ENCODE data around the gene MPDZ.

Gene MPDZ

GRCh38 chr9:13279284-13280141, at the start of gene MPDZ:
Gene MPDZ, minus strand, starts transcription at chr9:13279692. Its CDS starts 29,377 bp downstream, at chr9:13250315.
- H3K27ac ChIP-seq = no peak within 1 kb of the TSS
- DNase-seq (ENCODE audit: low read depth, low spot score) = no peak

DNA sequence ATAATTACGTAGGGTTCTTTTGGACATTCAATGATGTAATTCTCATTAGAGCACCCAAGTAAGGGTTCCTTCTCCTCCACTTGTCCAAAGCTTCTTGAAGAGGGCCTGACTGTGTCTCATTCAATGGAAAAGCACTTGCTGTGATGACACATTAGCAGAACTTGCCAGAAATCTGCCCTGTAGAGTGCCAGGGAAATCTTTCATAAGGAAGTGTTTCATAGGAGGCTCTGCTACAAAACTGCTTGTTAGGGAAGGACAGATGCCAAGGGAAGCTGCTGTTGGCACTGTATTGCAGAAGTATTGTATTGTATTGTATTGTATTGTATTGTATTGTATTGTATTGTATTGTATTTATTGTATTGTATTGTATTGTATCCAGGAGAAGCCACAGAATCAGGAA, 45.5 kb upstream of the MPDZ start:
- H3K27ac ChIP-seq = no peak overlapping the region
- DNase-seq (ENCODE audit: low read depth, low spot score) = peak; percentile 14

DNA sequence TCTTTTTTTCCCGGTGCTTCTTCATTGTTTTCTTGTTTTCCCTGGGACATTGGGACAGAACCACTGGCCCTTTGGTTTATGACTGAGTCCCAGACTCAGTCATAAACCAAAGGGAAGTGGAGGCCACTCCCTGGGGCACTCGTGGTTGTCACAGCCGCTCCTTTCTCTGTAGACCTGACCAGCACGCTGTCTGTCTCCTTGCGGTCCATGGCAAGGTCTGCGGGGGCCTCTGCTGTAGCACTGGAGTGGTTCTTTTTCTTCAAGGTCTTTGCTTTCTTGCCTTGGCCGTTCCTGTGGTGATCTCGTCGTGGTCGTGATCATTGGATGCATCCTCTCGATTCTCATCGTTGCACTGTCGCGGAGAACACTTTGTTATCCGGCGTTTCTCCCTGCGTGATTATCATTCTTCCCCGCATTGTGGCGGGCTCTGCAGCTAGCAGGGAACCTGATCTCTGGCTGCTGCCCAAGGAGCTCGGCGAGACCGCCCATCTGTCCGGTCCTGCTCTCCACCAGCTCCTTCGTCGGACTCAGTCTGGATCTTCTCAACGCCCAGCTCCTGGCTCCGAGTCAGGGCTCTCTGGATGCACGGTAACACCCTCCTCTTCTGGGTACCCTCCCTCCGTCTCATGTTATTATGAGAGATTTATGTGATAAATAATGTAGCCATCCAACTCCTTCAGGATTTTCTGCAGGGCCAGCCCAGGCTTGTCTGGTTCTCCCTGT, 43.5 kb upstream of the MPDZ start:
- DNase-seq (ENCODE audit: low read depth, low spot score) = no peak

DNA sequence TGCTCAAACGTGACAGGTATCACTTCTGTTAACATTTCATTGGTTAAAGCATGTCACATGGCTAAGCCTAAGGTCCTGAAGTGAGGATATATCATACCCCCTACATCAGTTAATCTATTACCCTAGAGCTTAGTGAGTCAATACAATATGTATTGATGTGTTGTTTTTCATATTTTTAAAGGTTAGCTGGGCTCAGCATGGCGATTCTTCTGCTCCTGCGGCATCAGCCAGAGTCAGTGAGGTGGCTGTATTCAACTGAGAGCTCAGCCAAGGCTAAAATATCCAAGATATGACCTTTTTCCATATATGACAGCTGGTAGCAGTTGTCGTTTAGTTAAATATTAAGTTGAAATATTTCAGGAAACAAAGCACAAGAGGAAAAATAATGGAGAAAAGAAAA, 38.5 kb upstream of the MPDZ start:
- no peak overlapping the region for H3K27ac ChIP-seq
- DNase-seq (ENCODE audit: low read depth, low spot score) = no peak

More for the DNA sequence above, 43.5 kb upstream of the MPDZ start:
- no peak overlapping the region for H3K27ac ChIP-seq

- no peak overlapping the region for H3K27ac ChIP-seq
- DNase-seq (ENCODE audit: low read depth, low spot score) = no peak
These were observed 17.5 kb upstream of the MPDZ start for GRCh38 chr9:13296972-13297371.

- H3K27ac ChIP-seq = no peak overlapping the region
- DNase-seq (ENCODE audit: low read depth, low spot score) = no peak
These were observed 16.1 kb upstream of the MPDZ start for GRCh38 chr9:13295556-13295955.

- no peak overlapping the region for H3K27ac ChIP-seq
- DNase-seq (ENCODE audit: low read depth, low spot score) = no peak
These were observed 13.3 kb upstream of the MPDZ start for GRCh38 chr9:13292782-13293181.

DNA sequence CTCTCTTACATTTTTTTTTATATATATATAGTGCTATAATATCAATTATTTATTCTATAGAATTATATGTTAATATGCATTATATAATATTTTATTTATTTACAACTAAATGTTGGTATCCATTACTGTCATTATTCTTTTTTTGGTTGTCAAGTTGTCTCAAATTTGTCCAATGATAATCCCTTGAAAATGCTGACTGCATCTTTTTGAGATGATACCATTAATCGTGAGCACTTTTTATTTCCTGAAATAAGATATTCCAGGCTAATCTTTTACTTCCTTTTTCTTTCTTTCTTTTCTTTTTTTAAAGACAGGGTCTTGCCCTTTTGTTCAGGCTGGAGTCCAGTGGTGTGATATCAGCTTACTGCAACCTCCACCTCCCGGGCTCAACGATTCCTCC, 12.7 kb upstream of the MPDZ start:
- no peak overlapping the region for H3K27ac ChIP-seq
- DNase-seq (ENCODE audit: low read depth, low spot score) = no peak

GRCh38 chr9:13291718-13292117, 12.2 kb upstream of the MPDZ start:
- DNase-seq (ENCODE audit: low read depth, low spot score) = no peak
- no peak overlapping the region for H3K27ac ChIP-seq

DNA sequence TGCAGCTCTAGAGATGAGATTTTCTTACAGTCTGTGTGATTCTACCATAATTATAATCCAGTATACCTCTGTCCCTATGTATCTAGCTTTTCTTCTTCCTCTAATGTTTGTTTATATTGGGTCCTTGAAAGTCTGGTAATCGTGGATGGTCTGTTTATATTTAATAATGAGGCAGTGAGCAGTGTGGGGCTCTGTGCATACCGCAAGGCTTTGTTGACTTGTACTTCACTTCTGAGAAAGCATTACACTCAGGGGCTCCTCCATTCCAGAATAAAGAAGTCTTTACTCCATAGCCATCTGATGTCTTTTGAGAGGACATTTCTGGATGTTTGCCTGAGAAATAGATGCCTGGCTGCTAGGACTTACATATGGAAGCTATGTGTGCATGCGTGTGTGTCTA, 4.5 kb upstream of the MPDZ start:
- H3K27ac ChIP-seq = no peak overlapping the region
- no peak for DNase-seq (ENCODE audit: low read depth, low spot score)

- no peak for DNase-seq (ENCODE audit: low read depth, low spot score)
- no peak overlapping the region for H3K27ac ChIP-seq
These were observed 3.5 kb upstream of the MPDZ start for GRCh38 chr9:13282998-13283397.

GRCh38 chr9:13281356-13282016, 2.0 kb upstream of the MPDZ start:
- DNase-seq (ENCODE audit: low read depth, low spot score) = no peak
- no peak overlapping the region for H3K27ac ChIP-seq

- no peak for DNase-seq (ENCODE audit: low read depth, low spot score)
- no peak overlapping the region for H3K27ac ChIP-seq
These were observed 885 bp downstream of the MPDZ start for GRCh38 chr9:13278368-13279246.

DNA sequence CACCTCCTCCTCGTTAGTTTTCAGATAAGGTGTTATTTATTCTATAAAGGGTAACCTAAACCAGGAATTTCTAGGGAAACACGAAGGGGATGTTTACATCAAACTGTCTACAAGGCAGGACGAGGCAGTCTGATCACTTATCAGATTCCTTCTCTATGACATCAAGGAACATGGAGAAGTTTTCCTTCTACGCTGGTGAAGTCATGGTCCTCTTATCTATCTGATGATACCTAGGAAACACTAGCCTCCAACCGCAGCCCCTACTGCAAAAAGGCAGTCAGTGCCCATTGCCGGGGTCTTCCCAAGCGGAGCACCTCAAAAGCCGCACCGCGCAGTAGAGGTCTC, 1.5 kb downstream of the MPDZ start:
- H3K27ac ChIP-seq = no peak overlapping the region
- DNase-seq (ENCODE audit: low read depth, low spot score) = no peak

GRCh38 chr9:13274886-13275641, 4.4 kb downstream of the MPDZ start:
- DNase-seq (ENCODE audit: low read depth, low spot score) = no peak
- no peak overlapping the region for H3K27ac ChIP-seq

GRCh38 chr9:13270734-13271133, 8.8 kb downstream of the MPDZ start:
- DNase-seq (ENCODE audit: low read depth, low spot score) = no peak
- H3K27ac ChIP-seq = no peak overlapping the region

- DNase-seq (ENCODE audit: low read depth, low spot score) = no peak
- no peak overlapping the region for H3K27ac ChIP-seq
These were observed 9.7 kb downstream of the MPDZ start for GRCh38 chr9:13269589-13270452.

GRCh38 chr9:13268469-13268868, 11.0 kb downstream of the MPDZ start:
- DNase-seq (ENCODE audit: low read depth, low spot score) = no peak
- H3K27ac ChIP-seq = no peak overlapping the region

DNA sequence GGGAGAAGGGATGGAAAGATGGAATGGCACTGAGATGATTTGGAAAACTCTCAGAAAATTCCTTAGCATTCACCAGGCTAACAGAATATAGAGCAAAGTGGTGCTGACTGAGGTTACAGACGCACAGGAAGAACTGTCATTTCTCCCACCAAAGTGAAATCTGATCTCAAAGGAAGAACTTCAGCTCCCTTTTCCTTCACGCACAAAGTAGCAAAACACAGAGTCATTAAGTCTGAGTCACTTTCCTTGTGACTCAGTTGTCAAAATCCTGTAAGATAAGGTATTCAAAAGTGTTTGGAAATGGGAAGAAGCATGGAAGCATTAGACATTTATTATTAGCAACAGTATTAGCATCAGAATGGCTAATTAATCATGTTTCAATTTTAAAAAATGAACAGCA, 11.7 kb downstream of the MPDZ start:
- H3K27ac ChIP-seq = no peak overlapping the region
- peak; percentile 3 for DNase-seq (ENCODE audit: low read depth, low spot score)

Measured in epithelial cell of prostate (primary cell).